Endothelial cell of umbilical vein (primary cell): ENCODE results near the gene GPR146.
A peak's percentile ranks its signal among the peaks of the same experiment; 100 is the strongest.

Source experiments
- EZH2 ChIP-seq: IDR thresholded peaks from 2 replicates; pipeline ENCODE4 v1.6.1; 2012; ENCODE audit warnings: borderline replicate concordance, low read depth, mild to moderate bottlenecking, moderate library complexity, low read length, inconsistent platforms; ENCODE audit not compliant: severe bottlenecking
- FOS ChIP-seq: IDR thresholded peaks from 2 replicates; pipeline ENCODE4 v1.6.1; 2011; ENCODE audit warnings: mild to moderate bottlenecking, low read length, moderate library complexity, borderline replicate concordance; ENCODE audit not compliant: insufficient read depth
- GATA2 ChIP-seq: IDR thresholded peaks from 2 replicates; pipeline ENCODE4 v1.7.0; 2011; ENCODE audit warnings: low read depth, mild to moderate bottlenecking, moderate library complexity, mixed read lengths, low read length; ENCODE audit not compliant: insufficient read length, insufficient read depth
- JUN ChIP-seq: IDR thresholded peaks from 2 replicates; pipeline ENCODE4 v1.6.1; 2011; ENCODE audit warnings: borderline replicate concordance, low read depth; ENCODE audit not compliant: insufficient read length, insufficient read depth
- MYC ChIP-seq: IDR thresholded peaks from one replicate; pipeline ENCODE4 v1.6.1; 2011; ENCODE audit warnings: mild to moderate bottlenecking, low read depth, low read length
- POLR2A ChIP-seq: IDR thresholded peaks from 2 replicates; pipeline ENCODE4 v1.6.1; 2012; ENCODE audit warnings: low read depth, mild to moderate bottlenecking, control low read depth, low read length
- POLR2AphosphoS5 ChIP-seq: IDR thresholded peaks from 2 replicates; pipeline ENCODE4 v1.6.1; 2012; ENCODE audit warnings: low read depth, mild to moderate bottlenecking, control low read depth, low read length, moderate library complexity; ENCODE audit not compliant: insufficient read depth
- TF ChIP-seq, protein P1 (sequence below), 2 donors: IDR thresholded peaks; 1 replicate in 1 of 2; 2 replicates in 1 of 2; pipeline ENCODE4 v1.5.1; 2011; ENCODE audit warnings: low read length in 2 of 2, mild to moderate bottlenecking in 2 of 2, moderate library complexity in 2 of 2, control low read depth in 1 of 2, inconsistent platforms in 1 of 2, low read depth in 1 of 2; ENCODE audit not compliant: insufficient read depth in 1 of 2; ENCODE audit errors: extremely low read depth in 1 of 2
- TF ChIP-seq, protein P2 (sequence below): IDR thresholded peaks from 2 replicates; pipeline ENCODE4 v1.6.1; 2011; ENCODE audit not compliant: insufficient read depth, insufficient read length

DNA sequence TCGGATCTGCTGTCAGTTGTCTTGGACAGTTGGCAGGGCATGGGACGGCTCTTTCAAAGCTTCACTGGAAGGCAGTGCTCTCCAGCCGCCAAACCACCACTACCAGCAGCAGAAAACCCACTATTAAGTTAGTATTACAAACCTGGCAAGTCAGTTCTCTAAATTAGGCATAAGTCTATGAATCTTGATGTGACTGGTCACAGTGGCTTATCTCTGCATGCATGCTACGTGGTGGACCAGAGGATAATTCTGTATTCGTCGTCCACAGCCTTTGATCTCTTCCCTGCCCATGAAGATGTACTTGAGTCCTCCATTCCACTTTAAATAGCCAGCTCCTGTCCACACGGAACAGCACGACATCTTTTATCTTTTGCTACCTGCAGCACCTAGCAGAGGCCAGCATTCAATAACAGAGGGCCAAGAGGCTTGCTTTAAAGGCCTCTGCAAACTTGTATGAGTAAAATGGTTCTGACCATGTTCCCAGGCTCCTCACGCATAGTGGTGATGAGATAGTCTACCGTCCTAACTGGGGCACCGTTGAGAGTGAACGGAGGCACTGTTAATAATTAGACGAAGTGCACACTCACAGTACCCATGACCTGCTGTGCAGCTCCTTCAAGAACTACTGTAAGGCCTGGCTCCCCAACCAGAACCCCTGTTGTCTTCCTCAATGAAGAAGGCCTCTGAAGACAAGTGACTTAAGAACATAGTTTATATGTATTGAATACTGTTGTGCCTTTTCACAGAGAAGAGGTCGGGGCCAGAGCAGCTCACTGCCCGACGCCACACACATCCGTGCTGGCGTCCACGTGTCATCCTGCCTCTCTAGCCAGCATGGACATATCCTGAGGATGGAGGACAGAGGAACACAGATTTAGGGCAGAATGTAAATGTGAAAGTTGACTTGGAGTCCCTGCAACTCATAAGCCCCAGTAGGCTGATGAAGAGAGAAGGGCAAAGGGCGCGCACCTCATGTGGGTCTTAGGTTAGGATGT lies 1.0 kb downstream of the GPR146 start:
- TF ChIP-seq FOS (no peak), POLR2A (no peak), MYC (no peak), POLR2AphosphoS5 (no peak), EZH2 (peak; percentile 33), JUN (no peak), GATA2 (no peak)
- TF ChIP-seq, protein P1, sequence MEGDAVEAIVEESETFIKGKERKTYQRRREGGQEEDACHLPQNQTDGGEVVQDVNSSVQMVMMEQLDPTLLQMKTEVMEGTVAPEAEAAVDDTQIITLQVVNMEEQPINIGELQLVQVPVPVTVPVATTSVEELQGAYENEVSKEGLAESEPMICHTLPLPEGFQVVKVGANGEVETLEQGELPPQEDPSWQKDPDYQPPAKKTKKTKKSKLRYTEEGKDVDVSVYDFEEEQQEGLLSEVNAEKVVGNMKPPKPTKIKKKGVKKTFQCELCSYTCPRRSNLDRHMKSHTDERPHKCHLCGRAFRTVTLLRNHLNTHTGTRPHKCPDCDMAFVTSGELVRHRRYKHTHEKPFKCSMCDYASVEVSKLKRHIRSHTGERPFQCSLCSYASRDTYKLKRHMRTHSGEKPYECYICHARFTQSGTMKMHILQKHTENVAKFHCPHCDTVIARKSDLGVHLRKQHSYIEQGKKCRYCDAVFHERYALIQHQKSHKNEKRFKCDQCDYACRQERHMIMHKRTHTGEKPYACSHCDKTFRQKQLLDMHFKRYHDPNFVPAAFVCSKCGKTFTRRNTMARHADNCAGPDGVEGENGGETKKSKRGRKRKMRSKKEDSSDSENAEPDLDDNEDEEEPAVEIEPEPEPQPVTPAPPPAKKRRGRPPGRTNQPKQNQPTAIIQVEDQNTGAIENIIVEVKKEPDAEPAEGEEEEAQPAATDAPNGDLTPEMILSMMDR (IDR thresholded peaks at IDR 0.05; ENCODE audit: extremely low read depth in 1 of 2, insufficient read depth in 1 of 2, low read depth in 1 of 2, low read length in 2 of 2): no peak
- TF ChIP-seq, protein P2, sequence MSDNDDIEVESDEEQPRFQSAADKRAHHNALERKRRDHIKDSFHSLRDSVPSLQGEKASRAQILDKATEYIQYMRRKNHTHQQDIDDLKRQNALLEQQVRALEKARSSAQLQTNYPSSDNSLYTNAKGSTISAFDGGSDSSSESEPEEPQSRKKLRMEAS: no peak
